Endothelial cell of hepatic sinusoid (primary cell): ENCODE data around the gene SLC37A4.
"Not testable (repeated sequence)": the region's sequence is repeated elsewhere in the genome, so short reads cannot be mapped to it uniquely, and the experiment has no call there.

ENCODE experiments used
- in situ Hi-C: cut with HindIII; loops from 2 replicates; pipeline ENCODE4 v1.10.0; 2017; ENCODE audit warnings: low sequenced_read_pairs

The SLC37A4 gene

DNA sequence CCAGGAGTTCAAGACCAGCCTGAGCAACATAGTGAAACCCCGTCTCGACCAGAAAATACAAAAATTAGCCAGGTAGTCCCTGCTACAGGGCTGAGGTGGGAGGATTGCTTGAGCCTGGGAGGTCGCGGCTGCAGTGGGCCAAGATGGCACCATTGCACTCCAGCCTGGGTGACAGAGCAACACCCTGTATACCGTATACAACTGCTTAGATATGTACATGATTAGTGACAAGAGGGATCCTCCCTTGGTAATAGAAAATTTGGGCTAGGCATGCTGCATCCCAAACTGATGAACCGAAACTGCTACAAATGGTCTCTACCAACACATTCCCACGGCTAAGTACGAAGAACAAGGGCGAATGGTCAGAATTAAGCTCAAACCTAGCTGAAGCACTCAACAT is 12.2 kb upstream of the SLC37A4 start:
- in situ Hi-C loops, result no loop called here

DNA sequence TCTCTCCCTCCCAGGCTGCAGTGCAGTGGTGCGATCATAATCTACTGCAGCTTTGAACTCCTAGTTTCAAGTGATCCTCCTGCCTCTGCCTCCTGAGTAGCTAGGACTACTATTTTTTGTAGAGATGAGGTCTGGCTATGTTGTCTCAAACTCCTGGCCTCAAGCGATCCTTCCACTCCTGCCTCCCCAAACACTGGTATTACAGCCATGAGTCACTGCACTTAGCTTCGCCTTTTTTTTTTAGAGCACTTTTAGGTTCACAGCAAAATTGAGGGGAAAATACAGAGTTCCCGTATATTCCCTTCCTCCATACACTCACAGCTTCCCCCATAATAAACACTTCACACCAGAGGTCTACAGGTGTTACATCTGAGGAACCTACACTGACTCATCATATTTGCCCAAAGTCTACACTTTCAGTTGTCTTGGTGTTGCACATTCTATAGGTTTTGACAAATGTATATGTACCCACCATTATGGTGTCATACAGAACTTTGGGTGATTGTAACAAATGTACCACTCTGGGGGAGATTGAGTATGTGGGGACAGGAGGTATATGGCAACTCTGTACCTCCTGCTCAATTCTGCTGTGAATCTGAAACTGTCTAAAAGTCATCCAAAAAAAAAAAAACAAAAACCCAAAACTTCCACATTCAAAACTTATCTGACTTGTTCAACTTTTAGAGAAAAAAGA is 11.3 kb upstream of the SLC37A4 start:
- in situ Hi-C loops, result no loop called here

DNA sequence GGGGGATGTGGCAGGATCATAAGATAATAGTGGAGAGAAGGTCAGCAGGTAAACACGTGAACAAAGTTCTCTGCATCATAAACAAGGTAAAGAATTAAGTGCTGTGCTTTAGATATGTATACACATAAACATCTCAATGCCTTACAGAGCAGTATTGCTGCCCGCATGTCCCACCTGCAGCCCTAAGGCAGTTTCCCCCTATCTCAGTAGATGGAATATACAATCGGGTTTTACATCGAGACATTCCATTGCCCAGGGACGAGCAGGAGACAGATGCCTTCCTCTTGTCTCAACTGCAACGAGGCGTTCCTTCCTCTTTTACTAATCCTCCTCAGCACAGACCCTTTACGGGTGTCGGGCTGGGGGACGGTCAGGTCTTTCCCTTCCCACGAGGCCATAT is 8.8 kb upstream of the SLC37A4 start:
- in situ Hi-C loops, result not testable (repeated sequence)

DNA sequence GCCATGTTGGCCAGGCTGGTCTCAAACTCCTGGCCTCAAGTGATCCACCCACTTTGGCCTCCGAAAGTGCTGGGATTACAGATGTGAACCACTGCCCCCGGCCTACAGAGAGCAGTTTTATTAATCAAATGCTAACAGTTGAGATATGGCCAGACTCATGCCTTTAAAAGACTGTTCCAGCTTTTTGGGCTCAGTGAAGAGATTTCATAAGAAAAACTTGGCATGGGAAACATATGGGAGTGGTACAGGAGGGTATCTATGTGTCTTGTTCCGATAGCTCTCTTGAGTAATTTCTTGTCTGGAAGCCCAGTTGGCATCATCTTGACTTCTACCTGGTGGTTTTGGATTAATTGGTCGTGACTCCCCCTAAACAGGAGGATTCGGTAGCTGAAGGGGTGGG is 8.2 kb upstream of the SLC37A4 start:
- in situ Hi-C loops, result no loop called here

DNA sequence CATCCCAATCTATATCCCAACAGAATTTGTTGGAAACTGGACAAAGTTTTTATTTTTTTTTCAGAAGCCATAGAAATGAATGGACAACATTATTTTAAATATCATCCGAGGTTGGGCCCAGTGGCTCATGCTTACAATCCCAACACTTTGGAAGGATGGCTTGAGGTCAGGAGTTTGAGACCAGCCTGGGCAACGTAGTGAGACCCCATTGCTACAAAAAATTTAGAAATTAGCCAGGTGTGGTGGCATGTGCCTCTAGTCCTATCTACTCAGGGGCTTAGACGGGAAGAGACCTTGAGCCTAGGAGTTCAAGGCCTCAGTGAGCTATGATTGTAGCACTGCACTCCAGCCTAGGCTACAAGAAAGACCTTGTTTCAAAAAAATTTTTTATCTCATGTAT is 4.1 kb upstream of the SLC37A4 start:
- in situ Hi-C loops, result no loop called here

DNA sequence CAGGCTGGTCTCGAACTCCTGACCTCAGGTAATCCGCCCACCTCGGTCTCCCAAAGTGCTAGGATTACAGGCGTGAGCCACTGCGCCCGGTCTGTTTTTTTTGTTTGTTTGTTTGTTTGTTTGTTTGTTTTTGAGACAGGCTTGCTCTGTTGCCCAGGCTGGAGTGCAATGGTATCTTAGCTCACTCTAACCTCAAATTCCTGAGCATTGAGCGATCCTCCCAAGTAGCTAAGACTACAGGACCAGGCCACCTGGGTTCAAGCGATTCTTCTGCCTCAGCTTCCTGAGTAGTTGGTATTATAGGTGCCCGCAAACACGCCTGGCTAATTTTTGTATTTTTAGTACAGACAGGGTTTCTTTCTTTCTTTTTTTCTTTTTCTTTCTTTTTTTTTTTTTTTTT is 2.7 kb upstream of the SLC37A4 start:
- in situ Hi-C loops, result not testable (repeated sequence)

DNA sequence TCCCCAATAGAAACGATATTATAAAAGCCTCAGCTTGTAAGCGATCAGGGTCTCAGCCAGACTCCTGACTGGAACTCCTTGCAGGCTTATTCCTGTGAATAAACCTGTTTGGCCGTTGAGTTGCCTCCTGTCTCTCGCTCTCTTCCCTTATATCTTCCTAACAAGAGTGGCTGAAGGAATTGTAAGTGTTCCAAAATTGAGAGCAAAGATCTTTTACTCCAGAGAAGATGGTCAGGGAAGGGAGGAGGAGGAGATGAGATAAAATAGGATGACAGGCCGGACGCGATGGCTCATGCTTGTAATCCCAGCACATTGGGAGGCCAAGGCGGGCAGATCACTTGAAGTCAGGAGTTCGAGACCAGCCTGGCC is 1.2 kb upstream of the SLC37A4 start:
- in situ Hi-C loops, result no loop called here

DNA sequence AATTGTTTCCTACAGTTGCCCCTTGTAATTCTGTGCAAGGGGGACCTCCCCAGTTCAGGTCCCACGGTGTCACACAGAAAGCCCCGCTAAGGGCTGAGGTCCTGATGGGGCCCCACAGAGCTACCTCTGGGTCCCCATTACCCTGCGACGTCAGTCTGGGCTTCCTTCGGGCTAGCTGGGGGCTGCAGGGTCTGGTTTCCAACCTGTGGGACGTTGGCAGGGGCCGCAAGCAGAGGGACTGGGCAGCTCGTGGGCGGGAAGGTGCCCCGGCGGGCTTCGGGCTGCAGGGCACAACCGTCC is 698 bp downstream of the SLC37A4 start:
- in situ Hi-C loops, result no loop called here

DNA sequence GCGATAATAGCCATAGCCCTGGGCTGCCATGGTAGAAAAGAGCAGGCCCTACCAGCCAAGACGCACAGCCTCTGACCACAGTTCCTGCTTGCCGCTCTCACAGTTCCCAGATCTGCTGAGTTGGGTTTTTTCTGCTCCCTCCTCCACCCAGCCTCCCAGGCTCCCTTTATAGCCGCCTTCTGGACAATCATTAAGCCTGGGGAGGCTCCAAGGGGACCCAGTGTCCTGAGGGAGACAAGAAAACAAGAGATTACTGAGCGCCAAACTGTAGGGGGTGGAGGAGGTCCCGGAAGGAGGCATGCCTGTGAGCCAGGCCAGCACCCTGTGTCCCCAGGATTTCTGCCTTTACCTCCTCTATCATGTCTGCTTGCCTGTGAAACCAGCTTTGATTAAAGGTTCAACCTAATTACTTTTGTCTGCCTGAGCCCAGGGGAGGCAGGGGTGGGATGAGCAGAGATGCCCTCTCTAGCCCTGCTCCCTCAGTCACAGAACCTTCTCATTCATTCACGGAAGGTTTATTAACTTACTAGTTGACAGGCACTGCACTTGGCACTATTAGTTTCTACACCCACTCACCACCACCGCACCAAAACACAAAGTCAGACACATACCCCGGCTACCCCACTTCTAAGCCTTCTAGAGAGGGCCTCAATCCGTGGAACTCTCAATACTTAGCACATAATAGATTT is 1.2 kb downstream of the SLC37A4 start:
- in situ Hi-C loops, result no loop called here

DNA sequence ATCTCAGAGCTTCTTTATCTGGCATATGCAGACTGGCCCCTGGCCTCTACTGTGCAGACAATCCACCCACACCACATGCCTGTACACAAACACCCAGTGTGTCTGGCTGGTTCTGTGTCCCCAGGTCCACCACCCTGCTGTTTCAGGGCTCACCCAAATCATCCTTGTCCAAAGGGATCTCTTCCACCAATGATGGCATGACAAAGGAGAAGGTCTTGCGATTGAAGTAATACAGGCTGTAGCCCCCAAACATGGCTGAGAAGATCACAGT is 1.7 kb downstream of the SLC37A4 start:
- in situ Hi-C loops, result no loop called here

DNA sequence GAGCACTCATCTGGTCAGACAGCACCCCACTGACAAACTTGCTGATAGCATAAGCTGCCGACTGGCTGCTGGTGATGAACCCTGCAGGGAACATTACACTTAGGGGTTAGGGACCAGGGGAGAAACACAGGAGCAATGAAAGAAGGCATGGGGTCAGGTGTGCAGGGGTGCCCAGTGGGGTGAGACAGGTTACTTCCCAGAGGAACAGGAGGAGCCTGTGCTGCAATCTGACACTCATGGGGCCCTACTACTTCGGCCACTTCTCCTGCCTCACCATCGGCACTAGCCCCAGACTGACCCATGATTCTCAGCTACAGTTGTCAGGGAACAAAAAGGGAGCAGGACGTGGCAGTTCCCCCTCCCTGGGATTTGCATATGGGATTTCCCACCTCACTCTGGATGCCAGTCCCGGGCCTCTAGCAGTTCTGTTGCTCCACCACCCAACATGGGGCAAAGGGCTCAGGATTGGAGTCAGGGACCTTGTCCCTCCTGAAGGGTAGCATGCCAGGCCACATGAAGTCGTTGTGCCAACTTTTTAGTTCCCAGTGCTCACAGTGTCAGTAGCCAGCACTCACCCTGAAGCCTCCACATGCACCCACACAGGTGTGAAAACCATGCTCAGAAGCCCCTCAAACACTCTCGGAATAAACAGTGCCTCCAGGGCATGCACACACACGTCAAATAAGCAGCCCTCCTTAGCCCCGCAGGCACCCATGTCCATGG is 2.2 kb downstream of the SLC37A4 start:
- in situ Hi-C loops, result no loop called here

DNA sequence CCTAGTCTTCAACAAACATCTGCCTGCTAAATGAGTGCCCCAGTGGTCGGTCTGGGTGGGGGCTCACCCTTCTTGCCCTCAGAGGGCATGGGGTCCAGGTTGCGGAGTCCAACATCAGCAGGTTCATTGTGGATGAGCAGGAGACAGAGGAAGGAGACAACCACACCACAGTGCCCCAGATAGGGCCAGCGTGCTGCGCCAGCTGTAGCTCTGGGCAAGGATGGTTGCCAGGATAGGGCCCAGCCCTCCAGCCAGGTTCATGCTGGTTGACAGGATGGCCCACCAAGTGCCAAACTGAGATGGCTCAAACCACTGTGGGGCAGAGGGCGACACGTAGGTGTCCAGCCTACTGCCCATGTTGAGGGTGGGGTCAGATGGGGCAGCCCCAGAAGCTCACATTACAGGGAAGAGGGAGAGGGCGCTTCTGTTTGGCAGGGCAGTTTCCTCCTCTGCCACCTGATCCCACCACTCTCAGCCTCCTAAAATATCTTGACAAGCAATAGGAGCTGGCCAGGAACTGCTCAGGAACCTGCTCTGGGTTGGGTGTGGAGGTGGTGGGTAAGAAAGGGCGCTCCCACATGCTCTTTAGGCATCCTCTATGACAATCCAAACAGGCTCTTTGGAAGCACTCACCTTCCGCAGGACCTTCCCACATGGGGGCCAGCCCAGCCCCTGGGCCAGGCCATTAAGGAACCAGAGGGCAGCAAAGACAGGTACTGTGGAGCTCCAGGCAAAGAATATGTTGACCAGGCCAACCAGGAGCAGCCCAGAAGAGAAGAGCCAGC is 2.9 kb downstream of the SLC37A4 start:
- in situ Hi-C loops, result no loop called here

DNA sequence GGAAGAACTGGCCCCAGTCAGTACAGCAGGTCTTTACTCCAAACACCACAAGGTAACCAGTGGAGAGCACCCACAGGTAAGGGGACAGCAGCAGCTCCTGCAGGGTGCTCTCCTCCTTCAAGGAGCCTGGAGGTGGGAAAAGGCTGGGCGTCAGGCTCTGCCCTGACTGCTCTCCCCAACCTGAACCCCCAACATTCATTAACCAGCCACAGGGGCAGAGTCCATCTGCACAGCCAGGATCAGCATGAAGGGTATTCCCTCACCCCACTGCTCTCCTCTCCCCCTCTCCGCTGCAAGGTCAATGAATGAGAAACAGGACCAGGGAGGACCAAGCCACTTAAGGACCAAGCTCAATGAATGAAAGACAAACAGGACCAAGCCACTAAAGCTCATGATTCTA is 3.7 kb downstream of the SLC37A4 start:
- in situ Hi-C loops, result no loop called here

DNA sequence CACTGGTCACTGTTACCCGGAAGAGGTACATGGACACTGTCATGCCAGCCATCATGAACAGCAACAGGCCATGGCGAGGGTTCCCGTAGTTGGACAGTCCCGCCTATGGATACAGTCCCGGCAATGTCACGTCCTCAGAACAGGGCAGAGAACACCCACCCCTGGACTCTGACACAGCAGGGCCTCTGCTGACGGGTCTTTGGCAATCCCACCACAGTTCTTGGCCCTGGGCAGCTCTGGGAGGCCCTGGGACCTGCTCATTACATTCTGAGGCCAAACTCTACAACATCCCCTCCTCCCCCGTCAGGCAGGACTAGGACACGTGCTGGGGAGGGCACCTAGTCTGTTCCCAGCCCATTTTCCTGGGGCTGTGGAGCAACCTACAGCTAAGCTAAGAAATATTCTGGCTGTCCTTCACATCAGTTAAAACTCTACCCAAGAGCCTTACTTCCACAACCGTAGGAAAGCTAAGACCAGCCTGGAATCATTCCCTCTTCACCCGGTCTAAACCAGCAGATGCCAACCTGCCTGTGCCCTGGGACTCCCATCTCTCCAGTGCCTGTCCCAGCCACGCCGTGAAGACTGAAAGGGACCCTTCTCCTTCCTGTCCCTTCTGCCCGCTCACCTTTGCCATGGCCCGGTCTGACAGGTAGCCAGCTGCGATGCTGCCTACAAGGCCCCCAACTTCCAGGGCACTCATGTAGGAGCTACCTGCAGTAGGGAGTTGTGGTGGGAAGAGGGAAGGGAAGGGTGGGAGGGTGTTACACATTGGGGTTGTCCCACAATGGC is 4.5 kb downstream of the SLC37A4 start:
- in situ Hi-C loops, result no loop called here

DNA sequence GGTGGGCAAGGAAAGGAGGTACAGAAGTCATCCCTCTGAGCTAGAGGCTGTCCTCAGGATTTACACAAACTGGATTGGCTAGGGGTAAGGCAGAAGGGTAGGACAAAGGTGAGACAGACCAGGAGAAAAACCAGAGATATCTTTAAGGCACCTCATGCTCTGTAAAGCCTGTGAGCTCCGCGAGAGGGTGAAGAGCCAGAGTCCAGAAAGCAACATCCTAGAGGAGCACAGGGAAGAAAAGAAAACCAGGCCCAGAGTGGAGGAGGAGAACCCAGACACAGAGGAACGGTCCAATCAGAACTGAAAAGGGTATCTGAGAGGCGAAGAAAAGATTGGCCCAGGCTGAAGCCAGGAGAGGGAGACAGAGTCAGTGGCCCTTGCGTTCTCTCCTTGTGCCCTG is 5.1 kb downstream of the SLC37A4 start:
- in situ Hi-C loops, result no loop called here

DNA sequence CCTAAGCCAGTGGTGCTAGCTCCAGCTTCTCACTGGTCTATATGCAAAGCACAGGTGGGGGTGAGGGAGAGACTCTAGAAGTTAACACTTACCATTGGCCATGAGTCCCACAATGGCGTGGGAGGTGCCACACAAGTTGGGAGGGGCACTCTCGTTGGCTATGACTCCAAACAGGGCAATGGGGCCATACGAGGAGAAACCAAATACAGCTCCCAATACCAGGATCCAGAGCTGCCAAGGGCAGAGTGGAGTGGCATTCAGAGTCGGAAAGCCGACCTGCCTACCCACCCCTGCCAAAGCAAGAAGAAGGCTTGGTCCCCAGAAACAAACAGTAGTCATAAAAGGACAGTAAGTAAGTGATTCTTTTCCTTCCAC is 5.6 kb downstream of the SLC37A4 start:
- in situ Hi-C loops, result no loop called here

DNA sequence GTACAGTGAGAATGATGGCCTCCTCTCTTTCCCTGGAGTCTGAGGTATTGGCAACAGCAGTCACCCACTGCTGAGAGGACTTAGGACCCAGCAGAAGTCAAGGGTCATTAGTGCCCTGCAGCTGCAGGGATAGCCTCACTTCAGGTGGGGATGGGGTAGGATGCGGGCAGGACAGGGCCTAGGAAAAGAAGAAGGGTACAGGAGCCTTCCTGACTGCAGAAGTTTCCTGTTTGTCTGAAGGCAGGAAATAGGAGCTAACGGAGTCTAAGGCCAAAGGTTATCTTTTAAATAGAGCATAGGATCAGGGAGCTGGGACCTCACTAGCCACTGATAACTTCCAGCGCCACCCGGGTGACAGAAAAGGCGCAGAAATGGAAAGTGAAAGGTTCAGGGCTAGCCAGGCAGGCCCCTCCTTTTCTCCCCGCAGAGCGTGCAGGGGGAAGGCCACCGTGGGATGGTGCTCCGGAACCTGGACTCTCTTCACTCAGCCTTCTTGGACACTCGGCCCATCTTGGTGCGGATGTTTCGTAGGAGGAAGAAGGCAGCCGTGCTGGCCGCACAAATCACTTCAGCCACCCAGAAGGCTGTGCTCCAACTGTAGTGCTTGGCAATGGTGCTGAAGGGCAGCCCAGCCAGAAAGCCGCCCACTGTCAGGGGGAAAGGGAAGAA is 6.1 kb downstream of the SLC37A4 start:
- in situ Hi-C loops, result no loop called here

DNA sequence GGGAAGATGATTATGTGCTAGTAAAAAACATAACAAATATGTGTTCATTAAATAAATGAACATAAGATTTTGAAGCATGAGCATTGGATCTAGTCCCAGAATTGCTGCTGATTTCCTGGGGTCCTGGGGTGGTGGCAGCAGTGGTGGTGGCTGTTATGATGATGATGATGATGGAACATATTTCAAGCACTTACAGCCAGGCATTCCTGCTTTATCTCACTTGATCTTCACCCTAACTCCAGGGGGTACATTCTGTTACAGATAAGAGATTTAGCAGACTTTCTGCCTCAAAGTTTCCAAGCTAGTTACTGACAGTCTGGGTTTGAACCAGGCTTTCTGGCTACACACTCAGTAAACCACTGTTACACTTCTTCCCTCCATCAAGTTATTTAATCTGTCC is 6.9 kb downstream of the SLC37A4 start:
- in situ Hi-C loops, result no loop called here

DNA sequence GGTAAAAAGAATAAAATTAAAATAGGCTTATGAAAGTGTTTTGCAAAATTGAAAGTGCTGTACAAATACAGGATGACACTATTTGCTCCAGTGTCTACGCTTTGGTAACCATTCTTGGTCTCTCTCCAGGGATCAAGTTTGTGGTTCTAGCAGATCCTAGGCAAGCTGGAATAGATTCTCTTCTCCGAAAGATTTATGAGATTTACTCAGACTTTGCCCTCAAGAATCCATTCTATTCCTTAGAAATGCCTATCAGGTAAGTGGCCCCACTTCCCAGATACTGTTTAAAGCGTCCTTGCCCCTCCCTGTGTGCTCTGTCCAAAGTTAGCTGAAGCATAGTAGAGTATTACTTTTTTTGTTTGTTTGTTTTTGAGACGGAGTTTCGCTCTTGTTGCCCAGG is 9.0 kb downstream of the SLC37A4 start:
- in situ Hi-C loops, result no loop called here

DNA sequence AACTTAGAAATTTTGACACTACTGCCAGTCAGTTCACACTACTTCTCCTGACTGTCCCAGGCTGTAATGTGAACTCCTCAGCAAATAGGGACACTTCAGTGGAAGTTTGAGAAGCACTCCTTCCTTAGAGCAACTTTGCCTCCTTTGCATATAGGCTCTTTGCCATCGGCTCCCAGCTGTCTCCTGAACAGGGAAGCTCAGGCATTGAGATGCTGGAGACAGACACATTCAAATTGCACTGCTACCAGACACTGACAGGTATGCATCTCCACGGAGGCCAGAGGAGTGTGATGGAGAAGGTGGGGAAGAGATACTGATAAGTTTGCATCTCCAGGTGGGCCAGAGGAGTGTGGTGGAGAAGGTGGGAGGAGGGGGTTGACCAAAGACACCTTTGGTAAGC is 10.7 kb downstream of the SLC37A4 start:
- in situ Hi-C loops, result loop anchor here (5.0 kb wide), 1 partner anchor 82 kb away; the partner anchor contains the start of gene DPAGT1
